Esophagus mucosa (tissue), 1 donor: Measurements from ENCODE around the gene MSLN. TPM values are rescaled to one million over a fixed set of nuclear protein-coding genes. Genes with fewer than 3 reads are reported as not detected.

Source experiments
- ATAC-seq: fragments of 200-7000 bp; cut with Tn5 transposase; one replicate; pipeline ENCODE4 v1.9.1; 2020
- total RNA-seq: library from RNA; stranded (reverse); gene quantifications from one replicate; pipeline ENCODE4 v1.2.4, GENCODE V29; 2023
- donor health status: DM: yes; HTN: yes; CAD: no.

The MSLN gene
- total RNA-seq, 1 donor from 2014 or later, result 2.8 TPM

- no peak for ATAC-seq
Measured at GRCh38 chr16:794091-794822, 33.7 kb downstream of the MSLN start.

GRCh38 chr16:794853-795466 lies 34.4 kb downstream of the MSLN start:
- no peak for ATAC-seq

GRCh38 chr16:795580-796229 lies 35.2 kb downstream of the MSLN start:
- peak; percentile 81 for ATAC-seq

- ATAC-seq, result no peak
Measured at GRCh38 chr16:796296-797119, 36.0 kb downstream of the MSLN start.

- ATAC-seq, result peak; percentile 5
Measured at GRCh38 chr16:797120-797420, 36.5 kb downstream of the MSLN start.

- no peak for ATAC-seq
Measured at GRCh38 chr16:797686-798085, 37.2 kb downstream of the MSLN start.

- no peak for ATAC-seq
Measured at GRCh38 chr16:798666-799065, 38.1 kb downstream of the MSLN start.

- ATAC-seq, result no peak
Measured at GRCh38 chr16:799111-799947, 38.8 kb downstream of the MSLN start.

GRCh38 chr16:799948-800833 lies 39.7 kb downstream of the MSLN start, which contains the start of gene GNG13:
TSS of gene GNG13 (minus strand) at chr16:800734. CDS start at chr16:799077, 1,657 bp downstream.
- ATAC-seq, result no peak

- ATAC-seq, result no peak
Measured at GRCh38 chr16:800834-801511, 40.4 kb downstream of the MSLN start.

- no peak for ATAC-seq
Measured at GRCh38 chr16:801584-802363, 41.2 kb downstream of the MSLN start.

- ATAC-seq, result no peak
Measured at GRCh38 chr16:802461-802860, 41.9 kb downstream of the MSLN start.

- ATAC-seq, result no peak
Measured at GRCh38 chr16:802914-803753, 42.6 kb downstream of the MSLN start.

- ATAC-seq, result no peak
Measured at GRCh38 chr16:803754-804080, 43.2 kb downstream of the MSLN start.

- no peak for ATAC-seq
Measured at GRCh38 chr16:804193-805048, 43.9 kb downstream of the MSLN start.

GRCh38 chr16:805474-805873 lies 44.9 kb downstream of the MSLN start:
- no peak for ATAC-seq

- peak; percentile 93 for ATAC-seq
Measured at GRCh38 chr16:807347-808084, 47.0 kb downstream of the MSLN start.
